Fibroblast of skin of left quadriceps (primary cell): ENCODE data around the gene C13orf42.

Source experiments
- DNase-seq, 2 experiments: peaks; one replicate each; pipeline ENCODE4 v3.0.0-alpha.2; 2013; ENCODE audit warnings: low read depth in 2 of 2

Gene C13orf42

DNA sequence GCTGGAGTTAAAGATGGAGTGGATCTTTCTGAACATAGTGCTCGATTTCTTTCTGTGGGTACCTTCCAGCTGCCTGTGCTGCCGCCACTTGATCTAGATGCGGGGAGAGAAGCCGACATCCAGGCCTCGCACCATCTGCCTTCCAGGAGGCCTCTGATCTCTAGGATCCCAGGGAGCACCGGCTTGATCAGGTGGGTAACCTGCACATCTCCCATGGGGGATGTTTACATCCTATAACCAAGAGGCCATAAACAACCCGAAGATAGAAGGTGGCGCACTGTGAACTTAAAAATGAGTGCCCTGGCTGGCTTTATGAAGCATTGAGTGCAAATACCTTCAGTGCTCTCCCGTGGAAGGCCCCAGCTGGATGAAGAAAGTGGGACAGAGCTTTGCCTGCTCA lies at the start of gene C13orf42:
TSS of gene C13orf42 (minus strand) at position 101 of the 400 bp plus-strand sequence. CDS start at position 36, 65 bp downstream.
- no peak for DNase-seq

DNA sequence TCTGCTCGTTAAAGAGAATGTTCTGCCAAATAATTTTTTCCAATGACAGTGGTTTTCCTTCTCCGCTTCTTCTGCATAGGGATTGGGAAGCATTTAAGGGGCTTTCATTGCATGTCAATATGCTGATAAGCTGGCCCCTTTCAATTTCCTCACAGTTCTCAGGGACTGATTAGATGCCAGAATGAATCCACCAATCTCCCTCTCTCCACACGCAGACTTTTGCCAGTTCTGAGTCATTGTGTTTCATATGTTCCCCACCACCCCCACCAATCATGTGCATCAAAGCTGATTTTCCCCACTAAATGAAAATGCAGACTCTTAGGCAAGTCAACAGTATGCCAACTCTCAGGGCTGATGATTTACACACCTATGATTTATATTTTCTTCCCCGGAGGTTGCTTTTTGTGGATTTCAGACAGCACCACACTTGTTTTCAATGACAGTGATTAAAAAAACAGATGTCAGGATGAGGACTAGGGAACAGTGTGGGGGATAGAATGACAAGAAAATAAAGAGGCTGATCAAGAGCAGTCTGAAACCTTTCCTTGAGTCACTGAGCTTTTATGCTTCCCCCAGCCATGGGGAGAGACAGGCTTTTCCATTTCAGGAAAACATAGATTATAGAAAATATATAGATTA lies 47.9 kb upstream of the C13orf42 start:
- DNase-seq, result peak; percentile 3 to 6

DNA sequence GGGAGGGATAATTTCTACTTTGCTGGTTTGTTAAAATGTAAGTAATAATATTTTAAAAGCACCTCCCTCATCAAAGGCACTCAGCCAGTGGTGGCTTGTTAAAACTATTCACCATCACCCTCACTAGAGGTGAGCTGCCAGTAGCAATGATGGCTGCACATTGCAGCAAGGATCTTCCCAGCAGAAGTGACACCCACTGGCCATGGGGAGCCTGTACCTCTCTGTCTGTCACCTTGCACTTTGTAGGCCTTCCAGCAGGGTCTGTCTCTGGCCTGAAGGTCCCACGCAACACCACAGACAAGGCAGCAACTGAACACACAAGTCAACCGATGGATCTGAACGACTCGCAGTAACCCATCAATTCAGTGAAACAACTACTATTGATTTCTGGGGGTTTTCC lies 47.3 kb upstream of the C13orf42 start:
- DNase-seq, result no peak

DNA sequence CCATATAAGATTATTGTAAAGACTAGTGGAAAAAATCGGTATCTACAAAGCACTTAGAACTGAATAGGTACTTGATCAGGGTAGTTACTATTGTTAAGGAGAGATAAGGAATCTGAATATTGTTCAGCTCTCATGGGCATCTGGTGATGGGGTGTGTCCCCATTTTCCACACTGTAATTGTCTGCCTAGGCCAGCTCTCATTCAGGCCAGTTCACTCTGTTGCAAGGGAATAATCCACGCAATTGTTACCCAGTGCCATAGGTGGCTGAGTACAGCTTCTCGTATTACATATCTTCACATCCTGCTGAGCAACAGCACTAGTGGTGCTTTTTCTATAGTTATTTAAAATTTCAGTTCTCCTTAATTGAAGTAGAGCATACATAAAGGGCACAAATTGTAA lies 45.6 kb upstream of the C13orf42 start:
- DNase-seq, result no peak

DNA sequence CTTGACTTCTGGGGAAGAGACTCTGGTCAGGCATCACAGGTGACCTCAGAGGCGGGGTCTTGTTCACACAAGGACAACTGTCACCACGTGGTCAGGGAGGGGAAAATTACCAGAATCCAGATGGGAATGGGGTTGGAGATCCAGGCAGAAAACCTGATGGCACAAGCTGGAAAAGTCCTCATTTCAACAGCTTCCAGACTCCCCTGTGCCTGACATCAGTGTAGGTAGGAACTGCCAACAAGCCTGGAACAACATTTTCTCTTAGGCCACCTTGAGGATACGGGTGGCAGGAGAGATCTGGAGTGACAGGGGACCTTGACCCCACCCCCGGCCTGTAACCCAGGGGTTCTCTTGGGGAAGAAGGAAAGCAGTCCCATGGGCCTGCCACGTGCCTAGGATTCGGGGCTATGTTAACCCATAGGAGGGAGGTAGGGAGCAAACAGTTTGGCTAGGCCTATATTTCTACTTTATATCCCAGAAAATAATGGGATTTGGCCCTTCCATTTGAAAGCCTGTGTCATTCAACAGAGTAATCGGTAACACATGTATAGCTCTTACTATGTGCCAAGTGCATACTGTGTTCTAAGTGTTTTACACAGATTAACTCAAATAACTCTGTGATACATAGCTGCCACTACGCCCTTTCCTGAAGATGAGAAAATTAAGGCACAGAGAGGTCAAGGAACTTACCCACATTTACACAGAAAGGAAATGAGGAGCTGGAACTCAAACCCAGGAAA lies 44.9 kb upstream of the C13orf42 start:
- DNase-seq, result no peak

DNA sequence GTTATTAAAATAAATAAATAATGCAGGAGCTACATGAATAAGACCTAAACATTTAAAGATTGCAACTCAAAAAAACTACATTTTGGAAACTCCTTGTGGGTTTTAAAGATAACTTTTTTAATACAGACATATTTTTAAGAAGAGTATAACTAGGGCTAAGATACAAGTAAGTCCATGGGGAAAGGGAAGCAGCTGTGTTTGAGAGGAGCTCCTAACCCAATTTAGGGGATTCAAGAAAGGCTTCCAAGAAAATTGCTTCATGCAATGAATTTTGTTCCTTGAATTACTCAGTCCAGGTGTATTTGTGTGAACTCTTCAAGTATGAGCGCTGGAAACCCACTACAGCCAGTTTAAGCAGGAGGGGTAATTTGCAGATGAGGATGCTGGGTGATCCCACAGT lies 44.1 kb upstream of the C13orf42 start:
- DNase-seq, result no peak

DNA sequence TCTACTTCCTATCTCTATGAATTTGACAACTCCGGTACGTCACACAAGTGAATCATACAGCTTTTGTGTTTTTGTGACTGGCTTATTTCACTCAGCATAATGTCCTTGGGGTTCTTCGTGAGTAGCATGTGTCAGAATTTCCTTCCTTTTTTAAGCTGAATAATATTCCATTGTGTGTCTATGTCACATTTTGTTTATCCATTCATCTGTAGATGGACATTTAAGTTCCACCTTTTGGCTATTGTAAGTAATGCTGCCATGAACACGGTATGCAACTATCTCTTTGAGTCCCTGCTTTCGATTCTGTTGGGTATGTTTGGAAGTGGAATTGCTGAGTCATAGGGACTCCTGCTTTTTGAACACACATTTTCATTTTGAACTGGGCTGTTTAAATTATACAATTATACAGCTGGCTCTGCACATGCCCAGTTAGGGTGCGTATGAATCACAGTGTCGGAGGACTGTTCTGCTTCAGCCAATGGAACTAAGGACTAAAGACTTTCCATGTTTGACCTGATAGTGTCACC lies 43.0 kb upstream of the C13orf42 start:
- DNase-seq, result peak in 1 of 2 experiments; percentile 3

DNA sequence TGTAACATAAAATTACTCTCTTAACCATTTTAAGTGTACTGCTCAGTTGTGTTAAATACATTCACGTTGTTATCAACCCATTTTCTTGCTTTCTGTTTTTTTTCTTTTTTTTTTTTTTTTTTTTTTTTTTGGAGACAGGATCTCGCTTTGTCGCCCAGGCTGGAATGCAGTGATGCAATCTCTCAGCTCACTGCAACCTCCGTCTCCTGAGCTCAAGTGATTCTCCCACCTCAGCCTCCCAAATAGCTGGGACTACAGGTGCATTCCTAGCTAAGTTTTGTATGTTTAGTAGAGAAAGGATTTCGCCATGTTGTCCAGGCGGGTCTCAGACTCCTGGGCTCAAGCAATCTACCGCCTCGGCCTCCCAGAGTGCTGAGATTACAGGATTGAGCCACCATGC lies 42.5 kb upstream of the C13orf42 start:
- DNase-seq, result no peak

DNA sequence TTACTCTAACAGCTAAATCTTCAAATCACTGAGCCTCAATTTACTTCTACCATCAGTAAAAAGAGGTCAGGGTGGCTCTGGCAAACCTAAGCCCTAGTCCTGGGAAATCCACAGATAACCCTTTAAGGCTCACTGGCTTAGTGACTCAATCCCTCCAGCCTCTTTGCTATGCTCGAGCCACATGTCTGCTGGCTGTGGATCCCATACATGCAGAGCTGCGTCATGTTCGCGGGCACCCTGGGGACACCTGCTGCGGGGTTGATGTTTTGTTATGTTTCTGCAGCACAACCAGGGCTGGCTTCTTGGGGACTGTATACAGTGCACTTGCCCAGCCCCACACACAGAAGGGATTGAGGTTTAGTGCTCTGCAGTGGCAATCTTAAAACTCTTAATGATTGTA lies 41.6 kb upstream of the C13orf42 start:
- no peak for DNase-seq

DNA sequence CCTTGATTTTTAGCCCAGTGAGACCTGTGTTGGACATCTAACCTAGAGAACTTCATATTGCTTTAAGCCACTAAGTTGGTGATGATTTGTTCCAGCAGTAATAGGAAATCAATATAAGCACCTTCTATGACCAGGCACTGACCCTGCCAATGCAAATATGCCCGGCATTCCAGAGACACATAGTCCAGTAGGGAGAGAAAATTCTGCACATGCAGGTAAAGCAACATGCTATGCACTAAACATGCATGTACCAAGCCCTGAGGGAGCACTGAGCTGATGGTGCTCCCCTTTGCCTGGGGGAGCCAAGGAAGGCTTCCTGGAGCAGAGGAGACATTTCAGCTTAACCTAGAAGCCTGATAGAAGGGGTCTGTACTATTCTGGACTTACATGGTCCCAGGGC lies 40.4 kb upstream of the C13orf42 start:
- no peak for DNase-seq

DNA sequence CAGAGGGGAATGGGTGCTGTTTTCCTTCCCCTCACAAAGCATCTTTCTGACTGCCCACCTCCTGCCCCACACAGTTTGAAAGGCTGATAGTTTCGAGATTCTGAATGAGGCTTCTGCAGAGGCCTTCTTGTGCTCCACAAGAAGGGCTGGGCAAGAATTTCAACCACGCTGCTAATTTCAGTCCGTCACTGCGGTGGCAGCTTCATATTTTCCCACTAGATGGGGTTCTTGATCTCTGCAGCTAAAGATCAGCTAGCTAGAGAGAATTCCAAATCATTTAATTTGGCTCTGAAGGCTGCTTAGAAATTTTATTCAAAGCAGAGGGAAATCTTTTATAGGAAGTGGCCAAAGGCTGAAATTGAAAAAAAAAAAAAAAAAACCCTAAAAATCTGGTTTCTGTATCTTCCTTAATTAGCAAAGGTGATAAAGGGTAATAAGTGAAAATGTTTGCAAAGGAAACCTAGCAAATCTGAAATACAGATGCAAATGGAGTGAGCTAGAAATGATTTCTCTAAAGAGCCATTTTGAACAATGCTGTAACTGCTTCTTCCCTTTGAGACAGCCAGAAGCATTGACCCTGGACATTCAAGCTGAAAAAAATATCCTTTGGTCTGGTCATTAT lies 38.0 kb upstream of the C13orf42 start:
- peak; percentile 33 to 36 for DNase-seq

DNA sequence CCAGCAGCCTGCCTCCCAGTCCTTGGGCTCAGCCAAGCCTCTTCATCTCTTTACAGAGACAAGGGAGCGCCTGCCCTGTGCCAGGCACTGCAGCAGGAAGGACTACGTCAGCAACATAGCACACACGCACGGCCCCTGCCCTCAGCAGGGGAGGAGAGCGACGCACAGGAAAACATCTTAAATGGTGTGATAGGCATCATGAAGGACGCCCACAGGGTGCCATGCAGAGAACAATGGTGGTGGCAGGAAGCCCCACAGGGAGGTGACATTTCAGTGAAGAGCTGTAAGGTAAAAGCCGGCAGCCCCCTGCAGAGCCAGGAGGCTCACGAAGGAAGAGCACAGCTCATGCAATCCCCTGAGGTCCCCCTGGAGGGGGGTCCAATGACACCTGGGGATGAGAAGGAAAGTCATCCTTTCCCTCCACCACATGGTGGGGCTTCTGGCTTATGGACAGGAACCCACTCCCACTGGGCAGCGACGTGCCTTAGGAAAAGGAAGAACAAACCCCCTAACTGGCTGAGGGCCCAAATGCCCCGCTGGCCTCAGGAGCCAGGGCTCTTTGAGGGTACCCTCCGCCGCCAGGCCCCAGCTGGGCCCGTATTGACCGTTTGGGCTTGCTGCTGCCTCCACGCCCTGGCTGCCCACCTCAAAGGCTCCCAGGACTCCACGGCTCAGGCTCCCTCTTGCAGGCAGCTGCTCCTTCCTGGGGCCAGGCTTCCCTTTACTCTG lies 37.3 kb upstream of the C13orf42 start:
- no peak for DNase-seq

DNA sequence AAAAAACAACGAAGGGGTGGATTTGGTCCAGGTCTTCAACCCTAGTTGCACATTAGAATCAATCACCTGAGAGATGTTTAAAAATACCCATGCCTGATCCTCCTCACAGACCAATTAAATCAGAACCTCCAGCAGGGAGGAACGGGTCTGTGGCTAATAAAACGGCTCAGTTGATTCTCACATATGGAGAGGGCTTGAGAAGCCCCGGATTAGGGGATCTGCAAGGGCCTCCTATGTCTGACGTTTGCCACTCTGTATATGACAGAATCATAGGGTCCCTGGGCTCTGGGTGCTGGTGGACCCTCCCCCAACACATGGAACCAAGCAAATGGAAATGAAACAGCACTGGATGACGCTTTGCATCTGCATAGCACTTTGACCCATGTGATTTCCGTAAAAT lies 36.7 kb upstream of the C13orf42 start:
- DNase-seq, result no peak

DNA sequence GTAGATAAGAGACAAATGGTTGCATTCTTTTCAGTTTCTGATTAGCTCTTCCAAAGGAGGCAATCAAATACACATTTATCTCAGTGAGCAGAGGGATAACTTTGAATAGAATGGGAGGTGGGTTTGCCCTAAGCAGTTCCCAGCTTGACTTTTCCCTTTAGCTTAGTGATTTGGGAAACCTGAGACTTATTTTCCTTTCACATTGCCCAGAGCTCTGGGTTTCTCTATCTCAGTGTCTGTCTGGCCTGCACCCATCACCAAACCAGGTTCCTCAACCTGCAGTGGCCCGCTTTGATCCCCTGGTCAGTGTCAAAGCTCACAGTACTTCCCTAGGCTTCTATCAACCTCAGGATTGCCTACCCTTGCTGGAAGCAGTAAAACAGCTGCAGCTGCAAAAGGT lies 35.6 kb upstream of the C13orf42 start:
- no peak for DNase-seq

DNA sequence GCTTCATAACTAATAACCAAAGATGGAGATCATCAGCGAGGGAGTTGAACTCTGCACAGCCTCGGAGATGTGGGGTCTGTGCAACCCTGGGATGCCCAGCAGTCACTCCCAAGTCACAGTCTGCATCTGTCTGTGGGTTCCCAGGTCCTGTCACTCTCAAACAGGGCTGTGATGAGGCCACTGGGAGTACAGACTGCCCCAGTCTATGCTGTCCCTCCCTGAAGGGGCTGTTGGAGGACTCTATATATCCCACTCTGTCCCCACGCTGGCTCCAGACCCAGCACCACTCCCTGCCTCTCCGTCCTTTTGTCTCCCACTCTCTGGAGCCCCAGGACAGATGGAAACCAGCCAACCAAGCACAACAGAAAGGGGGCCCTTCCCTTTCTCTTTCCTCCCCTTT lies 26.2 kb upstream of the C13orf42 start:
- DNase-seq, result no peak

DNA sequence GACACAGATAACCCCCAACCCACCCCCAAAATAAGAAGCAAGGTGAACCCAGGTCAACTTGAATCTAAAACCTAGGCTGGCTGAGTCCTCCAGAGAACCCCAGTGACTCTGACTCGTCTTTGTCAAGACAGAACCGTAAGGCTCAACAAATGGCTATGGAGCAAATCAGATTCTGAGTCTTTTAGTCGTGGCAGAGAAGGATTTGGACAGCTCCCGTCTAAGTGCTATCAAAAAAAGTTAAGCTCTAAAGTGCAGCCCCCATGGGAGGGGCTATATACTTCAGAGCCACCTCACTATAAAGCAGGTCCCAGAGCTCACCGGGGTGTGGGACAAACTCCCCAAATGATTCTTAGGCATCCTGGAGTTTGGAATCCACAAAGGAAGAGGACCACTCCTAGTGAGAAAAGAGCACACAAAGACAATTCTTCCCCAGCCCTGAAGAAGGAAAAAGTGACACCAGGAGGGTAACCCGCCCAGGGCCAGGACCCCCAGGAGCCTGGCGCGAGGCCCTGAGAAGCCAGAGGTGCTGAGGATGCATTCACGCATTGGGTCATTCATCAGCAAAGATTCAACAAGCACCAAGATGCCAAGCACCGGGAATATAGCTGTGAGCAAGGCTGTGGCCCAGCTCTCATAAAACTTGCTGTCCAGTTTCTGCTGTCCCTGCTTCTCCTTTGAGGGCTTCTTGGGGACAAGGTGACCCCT lies 25.4 kb upstream of the C13orf42 start:
- no peak for DNase-seq

DNA sequence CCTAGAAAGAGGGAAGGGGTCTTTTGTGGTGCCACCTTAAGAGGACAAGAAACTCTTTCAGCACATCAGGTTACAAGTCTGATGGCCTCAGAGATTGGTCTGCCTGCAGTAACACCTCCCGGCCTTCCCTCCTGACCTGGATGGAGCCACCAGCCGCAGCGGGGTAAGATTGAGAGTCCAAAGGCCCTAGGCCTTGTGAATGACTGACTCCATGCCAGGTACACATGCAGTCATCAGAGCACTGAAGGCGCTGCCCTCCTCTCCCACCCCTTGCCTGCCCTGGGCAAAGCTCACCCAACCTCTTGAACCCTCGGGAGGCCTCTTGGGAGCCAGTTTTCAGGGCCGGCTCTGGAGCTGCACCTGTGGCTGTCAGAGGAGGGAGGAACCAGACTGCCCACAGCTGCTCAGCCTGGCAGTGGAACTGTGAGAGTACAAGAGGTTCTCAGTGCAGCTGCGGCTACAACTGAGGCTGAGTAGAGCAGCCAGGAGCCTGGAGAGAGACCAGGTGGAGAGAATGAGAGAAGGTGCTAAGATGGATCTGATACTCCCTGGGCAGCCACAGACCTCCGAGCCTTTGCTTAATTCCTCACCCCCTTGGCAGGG lies 23.8 kb upstream of the C13orf42 start:
- no peak for DNase-seq

DNA sequence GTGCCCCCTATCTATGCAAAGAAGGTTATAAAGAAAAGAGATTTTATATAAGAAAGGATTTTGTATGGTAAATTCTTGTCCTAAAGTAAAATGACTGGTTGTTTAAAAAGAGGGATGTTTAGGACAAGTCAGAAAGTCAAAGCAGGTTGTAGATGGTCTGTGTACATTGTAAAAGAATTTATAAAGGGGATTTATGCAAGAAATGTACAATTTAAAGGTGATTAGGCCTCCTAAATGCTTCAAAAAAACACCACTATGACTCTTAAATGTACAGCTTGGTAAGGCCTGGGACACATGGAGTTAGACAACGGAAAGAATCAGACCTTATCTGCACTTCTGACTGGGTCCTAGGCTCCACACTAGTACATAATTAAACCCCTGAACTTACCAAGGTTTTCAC lies 19.3 kb upstream of the C13orf42 start:
- DNase-seq, result no peak

DNA sequence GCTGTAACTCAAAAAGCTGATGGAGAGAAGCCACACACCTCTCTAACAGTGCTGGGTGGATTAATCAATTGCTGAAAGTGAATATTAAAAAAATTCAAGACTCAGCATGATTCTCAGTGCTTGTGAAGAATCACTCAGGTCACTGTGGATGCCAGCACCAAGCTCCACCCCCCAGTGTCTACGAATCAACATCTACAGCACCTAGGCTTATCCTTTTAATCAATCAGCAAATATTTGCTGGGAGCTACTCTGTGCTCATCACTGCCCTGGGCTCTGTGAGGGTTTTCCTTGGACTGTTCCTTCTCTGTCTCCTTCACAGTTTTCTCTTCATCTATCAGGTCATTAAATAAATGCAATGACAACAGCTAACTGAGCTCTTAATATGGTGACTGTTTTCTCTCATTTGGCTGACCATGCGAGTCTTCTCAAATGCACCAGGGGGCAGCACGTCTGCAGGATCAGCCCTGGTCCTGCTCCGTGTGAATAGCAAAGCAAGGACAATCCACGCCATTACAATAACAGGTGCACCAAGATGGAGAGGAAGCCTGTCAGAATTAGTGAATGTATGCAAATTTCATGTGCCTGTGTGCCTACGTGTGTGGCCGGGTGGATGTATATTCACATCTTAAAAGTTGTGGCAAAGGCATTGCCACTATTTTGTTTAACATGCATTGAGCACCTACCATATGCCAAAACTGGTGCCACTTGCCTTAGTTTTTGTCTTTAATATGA lies 14.6 kb upstream of the C13orf42 start:
- DNase-seq, result peak; percentile 13 to 16

DNA sequence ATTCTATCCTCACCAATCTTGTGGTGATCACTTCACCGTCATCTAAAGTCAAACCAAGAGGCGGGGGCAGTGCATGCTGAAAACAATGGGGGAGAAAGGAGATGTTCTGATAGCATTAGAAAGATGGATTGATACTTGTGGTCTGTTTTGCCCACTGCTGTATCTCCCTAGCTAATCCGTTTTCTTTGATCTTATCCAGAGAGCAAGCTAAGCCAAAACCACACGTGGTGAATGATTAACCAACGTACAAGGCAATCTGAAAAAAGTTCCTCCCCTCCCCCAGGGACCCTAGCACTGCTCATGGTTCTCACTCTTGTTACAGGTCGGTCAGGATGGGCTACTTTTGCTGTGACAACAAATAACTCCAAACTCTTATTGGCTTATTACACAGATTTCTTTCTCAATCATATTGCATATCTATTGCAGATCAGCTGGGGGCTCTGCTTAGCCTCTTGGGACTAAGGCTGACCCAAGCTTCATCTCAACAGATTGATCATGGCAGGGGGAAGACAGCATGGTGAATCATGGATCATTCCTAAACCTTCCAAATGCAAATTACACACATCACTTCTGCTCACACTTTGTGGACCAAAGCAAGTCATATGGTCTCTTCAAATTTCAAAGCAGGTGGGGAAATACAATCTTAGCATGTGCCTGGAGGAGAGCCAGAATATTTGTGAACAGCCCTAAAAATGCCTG lies 11.9 kb upstream of the C13orf42 start:
- DNase-seq, result no peak
